NCI-H1105 treated with DMSO at 0.1 percent for 48 hours (cell line): ENCODE results near the gene SF1.

Source experiments
- DNase-seq: peaks from one replicate; lab custom pipeline; 2025; lab: John Stamatoyannopoulos, UW

The SF1 gene

DNA sequence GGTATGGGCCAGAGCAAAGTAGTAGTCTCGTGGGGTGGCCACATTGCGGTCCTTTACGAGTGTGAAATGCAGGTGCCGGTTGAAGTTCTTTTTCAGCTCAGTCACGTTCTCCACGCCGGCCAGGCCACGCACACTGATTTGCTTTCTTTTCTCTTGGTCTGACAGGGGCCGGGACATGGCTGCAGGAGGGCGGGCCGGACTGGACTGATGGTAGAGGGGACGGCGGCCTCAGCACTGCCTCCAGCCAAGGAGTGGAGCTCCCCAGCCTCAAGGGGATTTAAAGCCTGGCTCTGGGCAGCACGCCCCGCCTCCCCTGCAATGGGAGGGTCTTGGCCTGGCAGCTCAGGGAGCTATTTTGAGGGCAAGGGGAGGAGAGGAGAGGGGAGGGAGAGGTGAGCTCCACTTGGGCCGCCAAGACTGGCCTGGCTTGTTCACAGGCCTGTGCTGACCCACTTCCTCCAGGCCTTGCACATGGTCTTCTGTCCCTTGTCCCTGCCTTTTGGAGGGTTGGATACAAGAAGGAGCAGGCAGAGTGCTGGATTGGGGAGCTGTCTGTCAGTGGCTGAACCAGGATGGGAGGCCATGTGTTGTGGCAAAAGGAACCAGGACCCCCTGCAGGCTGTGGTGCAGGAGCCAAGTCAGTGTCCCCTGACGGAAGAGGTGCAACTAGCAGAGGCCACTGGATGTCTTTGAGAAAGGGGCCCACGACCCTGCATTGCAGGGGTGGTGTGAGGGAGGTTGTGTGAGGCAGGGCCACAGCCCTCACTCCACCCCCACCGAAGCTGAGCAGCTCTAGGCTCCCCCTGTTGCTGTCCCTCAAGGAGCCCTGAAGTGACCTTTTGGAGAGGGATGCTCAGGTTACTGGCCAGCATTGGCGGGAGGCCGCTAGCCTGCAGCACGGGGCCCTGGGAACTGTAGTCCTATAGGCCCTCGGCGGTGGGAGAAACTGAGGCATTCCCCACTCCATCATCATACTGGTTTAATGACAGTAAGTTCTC is 18.3 kb downstream of the SF1 start, which contains the start of gene PYGM:
Gene PYGM, minus strand, starts transcription at position 253 of the 998 bp plus-strand sequence. Its CDS starts 76 bp downstream, at position 177.
- DNase-seq, result no peak

DNA sequence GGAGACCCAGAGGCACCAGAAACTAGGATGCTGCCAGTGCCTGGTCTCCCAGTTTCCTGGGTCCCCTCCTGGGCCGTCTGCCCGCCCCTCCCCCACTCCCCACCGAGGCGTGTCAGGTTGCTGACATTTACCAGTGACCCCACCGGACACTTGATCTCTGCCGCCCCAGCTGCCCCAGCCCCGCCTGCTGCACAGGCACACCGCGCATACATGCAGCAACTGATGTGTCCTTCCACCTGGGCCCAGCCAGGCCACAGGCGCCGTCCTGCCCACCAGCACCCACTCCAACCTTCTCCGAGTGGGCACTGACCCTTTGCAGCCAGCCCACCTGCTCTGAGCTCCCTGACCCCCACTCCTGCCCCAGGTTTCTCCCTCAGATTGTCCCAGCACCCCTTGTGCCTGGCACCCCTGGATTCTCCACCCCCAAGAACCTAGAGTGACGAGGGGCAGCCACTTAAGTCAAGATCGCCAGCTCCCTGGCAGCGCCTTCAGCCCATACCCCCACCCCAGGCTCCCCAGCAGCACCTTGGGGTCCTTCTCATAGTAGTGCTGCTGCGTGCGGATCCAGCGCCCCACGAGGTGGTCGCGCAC is 19.1 kb downstream of the SF1 start:
- DNase-seq, result no peak

DNA sequence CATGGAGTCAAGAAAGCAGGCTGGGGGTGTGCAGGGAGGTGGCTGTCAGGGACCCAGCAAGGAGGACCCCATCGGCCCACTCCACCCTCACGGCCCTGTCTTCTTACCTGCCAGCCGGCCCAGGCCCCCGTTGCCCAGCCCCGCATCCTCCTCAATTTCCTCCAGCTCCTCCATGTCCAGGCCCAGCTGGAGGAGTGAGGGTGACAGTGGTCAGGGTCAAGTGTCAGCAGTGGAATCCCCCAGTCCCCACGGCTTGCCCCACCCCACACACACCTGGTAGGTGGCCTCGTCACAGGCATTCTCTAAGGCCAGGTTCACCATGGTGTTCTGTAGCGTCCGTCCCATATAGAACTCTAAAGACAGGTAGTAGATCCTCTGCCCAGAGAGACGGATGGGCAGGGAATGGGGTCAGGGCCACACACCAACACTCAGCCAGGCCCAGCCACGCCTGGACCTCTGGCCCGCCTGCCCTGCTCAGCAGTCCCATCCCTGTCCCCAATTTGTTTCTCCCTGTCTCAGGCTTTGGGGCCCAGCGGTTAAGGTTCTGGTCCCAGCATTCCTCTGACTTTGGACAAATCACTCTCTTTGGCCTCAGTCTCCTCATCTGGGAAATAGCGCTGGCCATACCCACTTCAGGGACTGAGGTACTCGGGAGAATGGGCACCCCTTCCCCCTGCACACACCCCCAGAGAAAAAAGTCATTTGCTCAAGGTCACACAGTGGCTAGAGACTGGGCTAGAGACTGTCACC is 19.8 kb downstream of the SF1 start:
- DNase-seq, result no peak

DNA sequence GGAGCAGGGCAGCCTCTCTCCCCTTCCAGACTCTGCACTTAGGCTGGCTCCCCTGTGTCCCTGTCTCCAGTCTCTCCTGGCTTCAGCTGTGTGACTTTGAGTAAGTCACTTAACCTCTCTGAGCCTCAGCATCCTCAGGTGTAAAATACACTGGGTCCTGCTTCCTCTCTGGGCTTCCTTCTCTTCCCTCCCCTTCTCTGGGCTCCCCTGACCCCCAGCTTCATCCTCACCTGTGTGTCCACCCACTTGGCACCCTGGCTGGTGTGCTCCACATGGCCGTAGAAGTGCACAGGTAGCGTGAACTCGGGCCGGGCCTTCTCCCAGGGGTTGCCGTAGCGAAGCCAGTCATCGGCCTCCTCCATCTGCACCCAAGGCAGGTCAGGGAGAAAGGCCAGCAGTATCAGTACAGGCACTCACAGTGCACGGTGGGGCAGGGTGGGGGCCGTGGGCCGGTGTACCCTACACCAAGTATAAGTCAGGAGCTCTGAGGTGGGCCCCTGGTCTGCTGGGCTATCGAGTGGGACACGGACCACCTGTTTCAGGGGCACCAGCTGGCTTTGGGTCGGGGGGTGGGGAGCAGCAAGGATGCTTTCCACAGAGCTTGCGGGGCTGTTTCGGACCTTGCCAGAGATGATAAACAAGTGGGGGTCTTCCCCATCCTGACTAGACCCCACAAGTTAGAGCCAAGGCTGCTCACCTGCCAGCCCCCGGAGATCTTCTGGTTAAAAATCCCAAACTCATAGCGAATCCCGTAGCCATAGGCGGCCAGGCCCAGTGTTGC is 20.6 kb downstream of the SF1 start:
- no peak for DNase-seq

DNA sequence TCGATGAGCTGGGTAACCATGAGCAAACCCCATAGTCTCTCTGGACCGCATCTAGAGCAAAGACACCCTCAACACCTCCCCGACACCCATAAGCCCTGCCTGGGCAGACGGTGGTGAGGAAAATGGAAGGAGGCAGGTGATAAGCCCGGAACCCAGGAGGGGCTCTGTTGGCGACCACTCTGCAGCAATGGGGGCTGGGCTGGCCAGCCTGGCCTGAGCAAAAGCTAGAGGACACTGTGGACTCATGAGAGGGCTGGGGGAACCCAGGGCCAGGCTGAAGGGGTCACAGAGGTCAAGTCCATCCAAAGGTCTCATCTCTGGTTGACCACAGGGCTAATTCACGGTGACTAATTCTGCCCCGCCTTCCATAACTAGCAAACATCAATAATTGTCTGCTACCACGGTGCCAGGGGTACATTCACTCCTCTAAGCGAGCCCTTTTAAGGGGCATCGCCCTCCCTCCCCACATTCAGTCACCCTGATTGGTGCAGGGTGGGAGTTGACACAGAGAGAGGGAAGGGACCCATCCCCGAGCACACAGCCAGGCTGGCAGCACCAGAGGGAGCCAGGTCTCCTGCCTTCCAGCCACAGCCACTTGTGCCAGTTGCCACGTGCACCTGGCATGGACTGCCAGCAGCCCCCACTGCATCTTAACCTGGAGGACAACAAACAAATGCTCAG is 22.5 kb downstream of the SF1 start:
- DNase-seq, result no peak

DNA sequence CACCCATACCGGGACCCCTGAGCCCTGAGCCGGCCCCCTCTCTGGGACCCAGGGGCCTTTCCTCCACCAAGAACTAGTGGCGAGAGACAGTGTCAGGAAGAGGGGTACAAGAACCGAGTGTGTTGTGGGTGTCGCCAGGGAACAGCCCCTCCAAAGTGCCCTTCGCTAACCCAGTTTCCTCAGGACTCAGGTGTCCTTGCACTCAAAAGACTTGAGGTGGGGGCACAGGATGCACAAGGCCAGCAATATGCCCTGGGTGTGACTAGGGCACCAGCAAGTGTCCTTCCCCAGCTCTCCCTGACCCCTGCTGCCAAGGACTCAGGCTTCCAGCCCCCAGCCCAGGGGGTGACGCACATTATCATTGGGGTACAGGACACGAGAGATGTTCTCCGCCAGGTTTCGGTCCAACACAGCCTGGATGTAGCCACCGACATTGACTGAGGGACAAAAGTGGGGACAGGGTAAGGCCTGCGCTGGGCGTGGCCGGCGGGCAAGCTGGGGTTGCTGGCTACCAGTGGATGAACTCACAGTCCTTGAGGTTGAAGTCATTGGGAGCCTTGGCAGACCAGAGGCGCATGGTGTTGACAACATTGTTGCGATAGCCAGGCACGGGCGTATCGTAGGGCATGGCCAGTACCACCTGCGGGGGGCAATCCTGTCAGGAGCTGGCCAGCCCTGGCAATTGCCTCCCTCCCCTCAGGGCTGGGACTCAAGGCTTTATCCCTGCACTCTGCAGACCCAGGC is 23.3 kb downstream of the SF1 start:
- no peak for DNase-seq

DNA sequence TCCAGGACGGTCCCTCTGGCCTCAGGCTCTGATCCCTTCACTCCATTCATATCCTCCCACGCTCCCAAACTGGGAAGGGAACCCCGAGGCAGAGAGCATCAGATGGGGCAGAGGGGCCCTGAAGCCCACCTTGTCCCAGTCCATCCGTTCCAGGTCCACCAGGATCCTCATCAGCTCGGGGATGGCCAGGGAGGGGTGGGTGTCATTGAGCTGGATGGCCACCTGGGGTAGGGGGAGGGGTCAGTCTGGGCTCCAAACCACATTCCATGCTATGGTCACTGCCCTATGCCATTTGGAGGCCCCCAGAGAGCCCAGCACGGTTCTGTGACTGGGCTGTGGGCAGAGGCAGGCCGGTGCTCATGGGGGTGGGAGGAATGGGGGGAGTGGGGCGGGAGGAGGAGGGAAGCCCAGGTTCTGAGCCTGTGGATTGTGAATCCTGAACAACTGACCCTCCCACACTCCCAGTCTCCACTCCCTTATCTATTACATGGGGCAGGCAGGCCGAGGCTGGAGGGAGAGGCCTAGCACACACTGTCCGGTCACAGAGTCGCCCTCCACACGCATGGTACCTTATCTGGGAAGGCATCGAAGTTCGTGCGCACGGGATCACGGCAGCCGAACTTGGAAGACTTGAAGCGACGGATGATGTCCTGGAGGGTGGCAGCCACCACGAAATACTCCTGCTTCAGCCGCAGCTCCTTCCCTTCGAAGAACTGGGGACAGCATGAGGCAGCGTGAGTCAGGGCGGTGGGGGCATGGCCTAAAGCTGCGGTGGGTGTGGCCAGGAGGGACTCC is 24.0 kb downstream of the SF1 start:
- no peak for DNase-seq

DNA sequence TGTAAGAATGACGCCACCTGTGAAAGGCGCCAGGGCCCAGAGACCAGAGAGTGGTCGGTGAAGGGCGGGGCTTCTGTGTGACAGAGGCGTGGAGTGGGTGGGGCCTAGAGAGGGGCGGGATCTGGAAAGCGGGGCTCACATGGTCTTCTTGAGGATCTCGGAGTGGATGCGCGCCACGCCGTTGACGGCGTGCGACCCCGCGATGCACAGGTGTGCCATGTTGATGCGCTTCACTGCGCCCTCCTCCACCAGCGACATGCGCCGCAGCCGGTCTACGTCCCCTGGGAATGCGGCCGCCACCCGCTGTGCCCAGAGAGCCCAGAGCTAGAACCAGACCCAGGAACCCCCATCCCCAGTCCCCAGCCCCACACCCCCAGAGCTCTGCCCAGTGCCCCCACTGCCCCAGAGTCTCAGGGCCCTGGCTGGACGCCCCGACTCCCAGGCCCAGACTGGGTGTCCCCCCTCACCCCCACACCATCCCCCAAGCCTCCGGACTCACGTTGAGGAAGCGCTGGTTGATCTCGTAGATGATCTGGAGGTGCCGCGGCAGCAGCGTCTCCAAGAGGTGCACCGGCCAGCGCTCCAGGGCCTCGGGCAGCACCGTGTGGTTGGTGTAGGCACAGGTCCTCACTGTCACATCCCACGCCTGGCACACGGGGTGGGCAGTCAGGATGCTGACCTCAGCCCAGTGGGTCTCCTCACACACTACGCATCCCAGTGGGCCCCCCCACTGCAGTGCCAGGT is 24.8 kb downstream of the SF1 start:
- DNase-seq, result no peak

DNA sequence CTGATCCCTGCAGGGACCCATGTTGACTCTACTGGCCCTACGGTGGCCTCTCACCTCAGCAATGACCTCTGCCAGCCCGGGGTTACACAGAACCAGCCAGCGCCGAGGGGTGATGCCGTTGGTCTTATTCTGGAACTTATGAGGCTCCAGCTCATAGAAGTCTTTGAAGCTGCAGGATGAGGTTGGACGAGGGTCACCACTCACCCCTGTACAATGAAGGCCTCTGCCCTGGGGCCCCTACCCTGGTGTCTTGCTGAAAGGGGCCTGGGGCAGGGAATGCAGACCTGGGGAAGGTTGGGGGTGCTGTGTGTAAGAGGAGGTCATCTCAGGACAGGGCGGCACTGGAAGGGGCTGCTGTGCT is 25.3 kb downstream of the SF1 start:
- no peak for DNase-seq

DNA sequence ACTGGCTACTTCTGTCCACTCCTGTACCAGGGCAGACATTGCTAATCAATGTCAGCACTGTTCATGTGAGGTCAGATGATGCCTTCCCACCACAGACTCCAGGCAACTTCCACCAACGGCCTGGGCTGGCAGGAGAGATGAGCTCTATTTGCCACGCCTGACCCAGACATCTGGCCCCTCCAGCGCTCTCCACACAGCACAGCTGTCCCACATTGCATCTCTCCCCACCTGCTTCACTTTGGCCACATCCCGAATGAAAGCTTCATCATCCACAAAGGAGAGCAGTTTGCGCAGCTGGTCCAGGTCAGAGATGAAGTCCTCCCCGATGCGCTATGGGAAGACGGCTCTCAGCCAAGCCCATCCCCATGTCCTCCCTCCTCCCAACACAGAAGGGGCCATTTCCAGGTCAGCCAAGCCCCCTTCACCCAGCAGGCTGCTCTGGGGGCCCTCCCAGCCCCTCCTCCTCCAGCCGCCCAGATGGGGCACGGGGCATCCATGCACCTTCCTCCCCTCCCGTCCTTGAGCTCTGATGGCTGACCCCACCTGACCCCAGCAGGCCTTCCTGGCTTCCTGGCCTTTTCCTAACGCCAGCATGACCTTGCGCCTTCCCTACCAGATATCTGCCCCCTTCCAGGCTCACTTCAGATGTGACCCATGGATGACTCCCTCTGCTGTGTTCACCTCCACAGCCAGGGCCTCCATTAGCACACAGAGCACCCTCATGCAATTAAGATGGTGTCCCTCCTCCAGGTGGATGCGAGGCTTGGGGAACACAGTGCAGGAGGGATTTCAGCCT is 26.0 kb downstream of the SF1 start:
- no peak for DNase-seq

DNA sequence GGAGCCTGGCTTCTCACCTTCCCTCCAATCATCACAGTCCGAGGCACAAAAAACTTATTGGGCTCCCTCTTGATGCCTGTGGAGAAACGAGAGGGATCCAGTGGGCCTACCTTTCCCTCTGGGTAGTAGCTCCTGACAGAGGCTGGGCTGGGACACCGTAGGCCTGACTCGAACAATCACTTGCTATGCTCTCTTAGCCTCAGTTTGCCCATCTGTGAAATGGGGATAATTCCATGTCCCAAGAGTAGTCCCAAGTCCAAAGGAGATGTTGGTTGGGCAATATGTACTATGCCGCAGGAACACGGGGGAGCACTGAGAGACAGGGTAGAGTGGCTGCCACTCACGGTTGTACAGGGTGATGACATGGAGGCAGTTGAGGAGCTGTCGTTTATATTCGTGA is 26.8 kb downstream of the SF1 start:
- no peak for DNase-seq

DNA sequence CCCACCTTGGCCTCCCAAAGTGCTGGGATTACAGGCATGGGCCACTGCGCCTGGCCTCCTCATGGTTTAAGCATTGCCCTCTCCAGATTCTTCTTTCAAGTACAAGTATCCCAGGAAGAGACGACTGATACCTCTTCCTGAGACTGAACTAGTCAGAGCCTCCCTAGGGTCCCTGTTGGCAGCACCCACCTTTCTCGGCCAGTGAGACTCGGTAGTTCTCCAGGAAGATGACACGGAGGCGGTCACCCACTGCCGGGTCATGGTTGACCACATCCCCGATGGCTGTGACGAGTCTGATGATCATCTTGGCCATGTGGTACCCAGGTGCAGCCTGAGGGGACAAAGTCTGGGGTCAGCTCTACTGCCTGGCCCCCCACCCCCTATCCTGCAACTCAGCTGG is 27.2 kb downstream of the SF1 start:
- no peak for DNase-seq

DNA sequence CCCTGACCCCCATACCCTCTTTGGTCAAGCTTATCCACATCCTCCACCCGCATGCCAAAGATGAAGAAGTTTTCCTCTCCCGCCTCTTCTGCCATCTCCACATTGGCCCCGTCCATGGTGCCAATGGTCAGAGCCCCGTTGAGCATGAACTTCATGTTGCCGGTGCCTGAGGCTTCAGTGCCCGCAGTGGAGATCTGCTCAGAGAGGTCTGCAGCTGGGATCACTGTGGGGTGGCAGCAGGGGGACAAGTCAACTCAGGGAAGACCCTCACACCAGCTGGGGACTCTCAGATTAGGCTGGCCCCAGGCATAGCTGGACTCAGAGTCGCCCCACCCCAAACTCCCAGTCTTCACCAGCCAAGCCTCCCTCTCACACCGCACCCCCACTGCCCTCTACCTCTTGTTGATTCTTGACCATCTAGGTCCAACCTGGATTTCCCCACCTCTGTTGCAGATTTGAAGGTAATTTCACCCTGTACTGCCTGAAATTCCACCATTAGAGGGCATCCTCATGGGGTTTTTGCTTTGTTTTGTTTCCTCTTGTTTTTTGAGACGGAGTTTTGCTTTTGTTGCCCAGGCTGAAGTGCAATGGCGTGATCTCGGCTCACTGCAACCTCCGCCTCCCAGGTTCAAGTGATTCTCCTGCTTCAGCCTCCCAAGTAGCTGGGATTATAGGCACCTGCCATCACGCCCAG is 27.8 kb downstream of the SF1 start:
- no peak for DNase-seq

DNA sequence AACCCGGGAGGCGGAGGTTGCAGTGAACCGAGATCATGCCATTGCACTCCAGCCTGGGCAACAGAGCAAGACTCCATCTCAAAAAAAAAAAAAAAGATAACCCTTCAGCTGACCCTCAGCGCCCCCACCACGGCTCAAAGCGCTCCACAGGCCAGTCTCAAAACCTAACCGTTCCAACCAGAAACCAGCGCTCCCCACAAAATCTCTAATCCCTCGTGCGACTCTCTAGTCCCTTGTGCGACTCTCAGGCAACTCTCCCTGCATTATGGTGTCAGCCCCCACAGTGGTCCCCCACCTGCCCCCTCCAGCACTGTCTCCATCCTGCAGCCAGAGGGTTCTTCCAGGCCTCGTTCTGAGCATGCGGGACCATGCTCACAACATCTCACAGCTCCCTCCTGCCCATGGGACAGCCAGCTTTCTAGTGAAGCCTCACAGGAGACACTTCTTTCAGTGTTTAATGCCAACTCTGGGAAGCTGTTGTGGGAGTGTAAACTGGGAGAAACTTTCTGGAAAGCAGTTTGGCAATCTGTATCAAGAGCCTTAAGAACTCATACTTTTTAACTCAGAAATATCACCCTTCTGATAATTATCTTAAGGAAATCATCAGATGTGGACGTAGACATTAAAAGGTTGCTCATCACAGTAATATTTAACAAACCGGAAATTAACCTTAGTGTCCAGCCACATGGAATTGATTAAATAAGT is 30.2 kb downstream of the SF1 start:
- no peak for DNase-seq

DNA sequence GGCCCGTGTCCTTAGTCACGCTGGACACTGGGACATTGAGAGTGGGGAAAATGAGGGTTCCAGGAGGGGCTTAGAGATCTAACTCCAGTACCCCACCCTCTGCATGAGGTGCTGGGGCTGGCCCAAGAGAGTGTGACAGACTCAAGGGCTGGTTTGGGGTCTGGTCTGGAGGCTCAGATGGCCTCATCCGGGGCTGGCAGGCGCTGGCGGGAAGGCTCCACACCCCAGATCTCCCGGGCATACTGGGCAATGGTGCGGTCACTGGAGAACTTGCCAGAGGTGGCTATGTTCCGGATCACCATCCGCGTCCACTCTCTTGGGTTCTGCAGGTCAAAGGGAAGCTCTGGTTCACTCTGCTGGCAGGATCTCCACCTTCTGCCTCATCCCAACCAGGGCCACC is 31.9 kb downstream of the SF1 start:
- no peak for DNase-seq

DNA sequence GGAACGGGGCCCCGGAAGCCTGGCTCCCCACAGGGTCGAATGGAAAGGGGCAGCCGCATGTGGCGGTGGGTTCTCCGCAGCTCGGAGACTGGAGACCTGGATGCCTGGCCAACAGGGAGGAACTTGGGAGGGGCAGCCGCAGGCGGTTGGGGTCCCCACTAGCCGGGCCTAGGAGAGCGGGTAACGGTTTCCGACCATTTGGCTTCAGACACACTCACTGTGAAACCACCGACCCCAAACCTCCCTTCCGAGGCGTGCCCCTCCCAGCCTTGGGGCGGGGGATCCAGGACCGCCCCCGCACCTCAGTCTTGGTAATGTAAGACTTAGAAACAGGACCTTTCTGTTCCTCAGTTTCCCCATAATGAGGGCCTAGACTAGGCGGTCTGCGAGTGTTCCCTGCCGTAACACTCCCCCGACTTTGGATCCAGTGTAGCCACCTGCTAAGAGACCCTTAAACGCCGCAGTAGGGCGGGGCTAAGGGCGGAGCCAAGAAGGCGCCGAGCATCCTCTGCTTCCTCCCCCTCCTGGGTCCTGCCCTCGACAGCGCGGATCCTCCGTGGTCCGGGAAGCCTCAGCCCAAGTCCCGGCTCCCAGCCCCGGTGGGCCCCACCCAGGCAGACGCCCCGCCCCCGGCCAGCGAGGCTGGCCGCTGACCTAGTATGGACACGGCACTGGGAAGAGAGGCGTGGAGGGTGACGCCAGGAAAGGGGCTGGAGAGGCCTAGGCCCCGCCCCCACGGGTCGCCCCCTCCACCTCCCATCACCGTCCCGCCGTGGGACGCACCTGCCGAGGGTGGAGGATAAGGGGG is 32.6 kb downstream of the SF1 start:
- peak; percentile 28 for DNase-seq
